Measurements from ENCODE around the gene POTEF.
"Not testable (repeated sequence)": the region's sequence is repeated elsewhere in the genome, so short reads cannot be mapped to it uniquely, and the experiment has no call there.

DNA sequence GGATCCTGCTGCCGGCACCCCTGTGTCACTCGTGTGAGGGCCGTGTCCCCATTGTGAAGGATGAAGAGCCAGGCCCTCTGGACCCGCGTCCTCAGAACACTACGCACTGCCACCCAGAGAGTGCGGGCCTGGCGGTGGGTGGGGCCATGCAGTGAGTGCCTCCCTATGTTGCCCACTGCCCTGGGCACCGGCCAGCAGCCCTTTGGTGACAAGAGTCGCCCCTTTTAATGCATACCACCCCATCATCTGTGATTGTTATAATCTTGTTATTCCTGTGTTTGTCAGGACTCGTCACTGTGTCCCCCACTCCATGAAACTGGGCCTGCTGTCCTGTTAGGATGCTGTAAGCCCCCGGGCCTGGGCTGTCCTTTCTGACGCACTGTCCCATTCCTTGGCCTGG lies 9.3 kb upstream of the POTEF start:
- TF ChIP-seq, protein P1, sequence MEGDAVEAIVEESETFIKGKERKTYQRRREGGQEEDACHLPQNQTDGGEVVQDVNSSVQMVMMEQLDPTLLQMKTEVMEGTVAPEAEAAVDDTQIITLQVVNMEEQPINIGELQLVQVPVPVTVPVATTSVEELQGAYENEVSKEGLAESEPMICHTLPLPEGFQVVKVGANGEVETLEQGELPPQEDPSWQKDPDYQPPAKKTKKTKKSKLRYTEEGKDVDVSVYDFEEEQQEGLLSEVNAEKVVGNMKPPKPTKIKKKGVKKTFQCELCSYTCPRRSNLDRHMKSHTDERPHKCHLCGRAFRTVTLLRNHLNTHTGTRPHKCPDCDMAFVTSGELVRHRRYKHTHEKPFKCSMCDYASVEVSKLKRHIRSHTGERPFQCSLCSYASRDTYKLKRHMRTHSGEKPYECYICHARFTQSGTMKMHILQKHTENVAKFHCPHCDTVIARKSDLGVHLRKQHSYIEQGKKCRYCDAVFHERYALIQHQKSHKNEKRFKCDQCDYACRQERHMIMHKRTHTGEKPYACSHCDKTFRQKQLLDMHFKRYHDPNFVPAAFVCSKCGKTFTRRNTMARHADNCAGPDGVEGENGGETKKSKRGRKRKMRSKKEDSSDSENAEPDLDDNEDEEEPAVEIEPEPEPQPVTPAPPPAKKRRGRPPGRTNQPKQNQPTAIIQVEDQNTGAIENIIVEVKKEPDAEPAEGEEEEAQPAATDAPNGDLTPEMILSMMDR (optimal IDR thresholded peaks at IDR 0.05 in 1 of 3, IDR thresholded peaks at IDR 0.05 in 1 of 3, conservative IDR thresholded peaks at IDR 0.05 in 1 of 3; ENCODE audit: extremely low read depth in 1 of 3, insufficient read depth in 2 of 3, low read length in 3 of 3) = not testable (repeated sequence)
- TF ChIP-seq EZH2 (IDR thresholded peaks at IDR 0.05; ENCODE audit: low read length) = not testable (repeated sequence)

Measured in keratinocyte (primary cell).